IPS-18c (cell line): Measurements from ENCODE around the gene ODAD4.
"Not testable (repeated sequence)": the region's sequence is repeated elsewhere in the genome, so short reads cannot be mapped to it uniquely, and the experiment has no call there.

Source experiments
- H3K4me3 ChIP-seq: 2 replicates; pipeline ENCODE4 v1.7.0; 2013; ENCODE audit warnings: low read depth, mild to moderate bottlenecking, low read length, moderate library complexity; ENCODE audit not compliant: insufficient read depth
- H3K9me3 ChIP-seq: one replicate; pipeline ENCODE4 v1.6.1; 2013; ENCODE audit warnings: mild to moderate bottlenecking, low read length, moderate library complexity; ENCODE audit not compliant: control insufficient read depth, insufficient read depth

The ODAD4 gene

GRCh38 chr17:41909088-41909487, 21.3 kb upstream of the ODAD4 start:
- no peak overlapping the region for H3K4me3 ChIP-seq
- no peaks in the 10 kb centered on the region for H3K9me3 ChIP-seq

GRCh38 chr17:41910701-41911391, 19.6 kb upstream of the ODAD4 start:
- Histone ChIP-seq H3K9me3 (no peaks in the 10 kb centered on the region), H3K4me3 (no peak overlapping the region)

GRCh38 chr17:41912925-41913324, 17.5 kb upstream of the ODAD4 start:
- no peaks in the 10 kb centered on the region for H3K9me3 ChIP-seq
- H3K4me3 ChIP-seq: no peak overlapping the region

GRCh38 chr17:41913798-41914197, 16.6 kb upstream of the ODAD4 start:
- Histone ChIP-seq H3K4me3 (no peak overlapping the region), H3K9me3 (peaks cover 3% of the 10 kb centered on the region)

- Histone ChIP-seq H3K9me3 (peaks cover 3% of the 10 kb centered on the region), H3K4me3 (no peak overlapping the region)
Observed at GRCh38 chr17:41914358-41914766, 16.1 kb upstream of the ODAD4 start.

- Histone ChIP-seq H3K4me3 (no peak overlapping the region), H3K9me3 (peaks cover 3% of the 10 kb centered on the region)
Observed at GRCh38 chr17:41915020-41915419, 15.4 kb upstream of the ODAD4 start.

GRCh38 chr17:41915566-41915965, 14.9 kb upstream of the ODAD4 start:
- Histone ChIP-seq H3K9me3 (peaks cover 3% of the 10 kb centered on the region), H3K4me3 (no peak overlapping the region)

- H3K4me3 ChIP-seq: peak overlapping the region; percentile 99
- H3K9me3 ChIP-seq: peaks cover 3% of the 10 kb centered on the region
Observed at GRCh38 chr17:41917192-41917591, 13.2 kb upstream of the ODAD4 start.

GRCh38 chr17:41917679-41918313, 12.6 kb upstream of the ODAD4 start:
- H3K4me3 ChIP-seq: peak overlapping the region; percentile 99
- peaks cover 3% of the 10 kb centered on the region for H3K9me3 ChIP-seq

GRCh38 chr17:41918314-41919164, 11.9 kb upstream of the ODAD4 start, which contains the start of gene ACLY:
TSS of gene ACLY (minus strand) at chr17:41918951. CDS start at chr17:41913873, 5,078 bp downstream.
- H3K4me3 ChIP-seq: peak within 1 kb of the TSS; percentile 99
- H3K9me3 ChIP-seq: peaks cover 3% of the 10 kb centered on the region

- peak overlapping the region; percentile 99 for H3K4me3 ChIP-seq
- peaks cover 3% of the 10 kb centered on the region for H3K9me3 ChIP-seq
Observed at GRCh38 chr17:41919165-41919817, 11.1 kb upstream of the ODAD4 start.

GRCh38 chr17:41919840-41920579, 10.4 kb upstream of the ODAD4 start:
- Histone ChIP-seq H3K4me3 (peak overlapping the region; percentile 99), H3K9me3 (peaks cover 3% of the 10 kb centered on the region)

- H3K9me3 ChIP-seq: peaks cover 3% of the 10 kb centered on the region
- H3K4me3 ChIP-seq: no peak overlapping the region
Observed at GRCh38 chr17:41920580-41920955, 9.8 kb upstream of the ODAD4 start.

GRCh38 chr17:41925991-41926590, 4.3 kb upstream of the ODAD4 start:
- Histone ChIP-seq H3K9me3 (no peaks in the 10 kb centered on the region), H3K4me3 (no peak overlapping the region)

GRCh38 chr17:41928693-41929251, 1.6 kb upstream of the ODAD4 start:
- Histone ChIP-seq H3K4me3 (no peak overlapping the region), H3K9me3 (no peaks in the 10 kb centered on the region)

GRCh38 chr17:41930833-41931156, 378 bp downstream of the ODAD4 start:
- H3K9me3 ChIP-seq: not testable (repeated sequence)
- peak overlapping the region; percentile 67 for H3K4me3 ChIP-seq
